HL-60 (cell line): ENCODE measurements around the gene HRCT1.

Source experiments
- DNase-seq, 2 experiments: peaks; one replicate each; pipeline ENCODE4 v3.0.0-alpha.2; 2010 to 2020; ENCODE audit warnings: low read depth in 1 of 2, low spot score in 1 of 2
- H3K27ac ChIP-seq: fragments of 250-450 bp; sonication (Bioruptor Pico); replicated peaks from 2 replicates; pipeline ENCODE4 v1.5.1; 2020; ENCODE audit warnings: mild to moderate bottlenecking, moderate library complexity
- H3K27me3 ChIP-seq: fragments of 250-450 bp; sonication (Bioruptor Pico); 2 replicates; pipeline ENCODE4 v1.5.1; 2021; ENCODE audit warnings: mild to moderate bottlenecking, moderate library complexity; ENCODE audit not compliant: insufficient read depth, poor library complexity, severe bottlenecking
- H3K4me3 ChIP-seq: replicated peaks from 2 replicates; pipeline ENCODE4 v1.5.1; 2011; ENCODE audit warnings: mild to moderate bottlenecking, control low read depth, low read length; ENCODE audit not compliant: insufficient read depth
- CTCF ChIP-seq: IDR thresholded peaks from one replicate; pipeline ENCODE4 v1.5.1; 2011; ENCODE audit warnings: low read length, control low read depth, inconsistent platforms; ENCODE audit not compliant: insufficient read depth
- GABPA ChIP-seq: IDR thresholded peaks from 2 replicates; pipeline ENCODE4 v1.6.1; 2012; ENCODE audit warnings: low read depth
- POLR2AphosphoS5 ChIP-seq: IDR thresholded peaks from 2 replicates; pipeline ENCODE4 v1.6.1; 2012; ENCODE audit warnings: low read depth
- REST ChIP-seq: IDR thresholded peaks from 2 replicates; pipeline ENCODE4 v1.6.1; 2012; ENCODE audit warnings: low read depth; ENCODE audit not compliant: insufficient replicate concordance
- SPI1 ChIP-seq: IDR thresholded peaks from 2 replicates; pipeline ENCODE4 v1.6.1; 2012; ENCODE audit warnings: low read depth, mild to moderate bottlenecking, borderline replicate concordance

The HRCT1 gene

GRCh38 chr9:35940458-35941407 lies 34.7 kb downstream of the HRCT1 start:
- no peak for TF ChIP-seq POLR2AphosphoS5
- no peak for TF ChIP-seq GABPA
- no peak for TF ChIP-seq SPI1
- TF ChIP-seq CTCF = no peak
- TF ChIP-seq REST = no peak
- no peak overlapping the region for H3K4me3 ChIP-seq
- H3K27me3 ChIP-seq = no peaks in the 10 kb centered on the region
- H3K27ac ChIP-seq = no peak overlapping the region
- DNase-seq = no peak

GRCh38 chr9:35942286-35942685 lies 36.3 kb downstream of the HRCT1 start:
- Histone ChIP-seq H3K27me3 (no peaks in the 10 kb centered on the region), H3K4me3 (no peak overlapping the region), H3K27ac (no peak overlapping the region)
- TF ChIP-seq SPI1 = no peak
- TF ChIP-seq POLR2AphosphoS5 = no peak
- no peak for TF ChIP-seq CTCF
- no peak for TF ChIP-seq REST
- no peak for TF ChIP-seq GABPA
- no peak for DNase-seq

- Histone ChIP-seq H3K27me3 (no peaks in the 10 kb centered on the region), H3K27ac (no peak overlapping the region)
Measured at GRCh38 chr9:35944173-35944572, 38.2 kb downstream of the HRCT1 start.

More at GRCh38 chr9:35944173-35944572, 38.2 kb downstream of the HRCT1 start:
- no peak overlapping the region for H3K4me3 ChIP-seq
- no peak for DNase-seq
- TF ChIP-seq SPI1 = no peak
- TF ChIP-seq POLR2AphosphoS5 = no peak
- TF ChIP-seq CTCF = no peak
- no peak for TF ChIP-seq REST
- TF ChIP-seq GABPA = no peak
